ENCODE data around the gene PIK3C2G. TPM values are rescaled to one million over a fixed set of nuclear protein-coding genes. Genes with fewer than 3 reads are reported as not detected.
A peak's percentile ranks its signal among the peaks of the same experiment; 100 is the strongest.

Gene PIK3C2G
- total RNA-seq, 2 donors from 2014 or later = 2.9 to 13.5 TPM

DNA sequence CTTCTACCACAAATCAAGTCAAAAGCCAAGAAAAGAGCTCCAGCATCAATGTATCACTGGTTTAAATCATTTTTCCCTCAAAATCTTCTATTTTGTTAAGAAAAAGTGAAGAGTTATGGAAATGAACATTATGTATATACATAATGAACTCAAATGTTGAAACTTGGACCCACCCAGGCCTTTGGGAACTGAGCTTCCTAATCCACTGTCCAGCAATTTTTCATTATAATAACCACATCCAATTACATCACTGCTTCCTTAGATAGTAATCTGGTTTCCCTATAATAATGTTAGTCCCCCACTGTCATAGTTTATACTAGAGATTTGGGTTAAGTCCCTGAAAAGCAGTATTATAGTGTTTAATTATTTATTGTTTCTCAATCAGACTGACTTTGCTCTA lies 170.9 kb downstream of the PIK3C2G start:
- peaks cover 8% of the 10 kb centered on the region for H3K4me1 ChIP-seq
- ATAC-seq (no peak), DNase-seq (no peak)
- no peak overlapping the region for H3K4me3 ChIP-seq
- no peaks in the 10 kb centered on the region for H3K27me3 ChIP-seq
- no peaks in the 10 kb centered on the region for H3K36me3 ChIP-seq (replicated peaks in 1 of 2; ENCODE audit: insufficient read depth in 1 of 2, low read depth in 2 of 2)
- H3K27ac ChIP-seq = no peak overlapping the region
- no peaks in the 10 kb centered on the region for H3K9me3 ChIP-seq
- intact Hi-C loops (cut with DNase I) = no loop called here
- TF ChIP-seq, protein P1, sequence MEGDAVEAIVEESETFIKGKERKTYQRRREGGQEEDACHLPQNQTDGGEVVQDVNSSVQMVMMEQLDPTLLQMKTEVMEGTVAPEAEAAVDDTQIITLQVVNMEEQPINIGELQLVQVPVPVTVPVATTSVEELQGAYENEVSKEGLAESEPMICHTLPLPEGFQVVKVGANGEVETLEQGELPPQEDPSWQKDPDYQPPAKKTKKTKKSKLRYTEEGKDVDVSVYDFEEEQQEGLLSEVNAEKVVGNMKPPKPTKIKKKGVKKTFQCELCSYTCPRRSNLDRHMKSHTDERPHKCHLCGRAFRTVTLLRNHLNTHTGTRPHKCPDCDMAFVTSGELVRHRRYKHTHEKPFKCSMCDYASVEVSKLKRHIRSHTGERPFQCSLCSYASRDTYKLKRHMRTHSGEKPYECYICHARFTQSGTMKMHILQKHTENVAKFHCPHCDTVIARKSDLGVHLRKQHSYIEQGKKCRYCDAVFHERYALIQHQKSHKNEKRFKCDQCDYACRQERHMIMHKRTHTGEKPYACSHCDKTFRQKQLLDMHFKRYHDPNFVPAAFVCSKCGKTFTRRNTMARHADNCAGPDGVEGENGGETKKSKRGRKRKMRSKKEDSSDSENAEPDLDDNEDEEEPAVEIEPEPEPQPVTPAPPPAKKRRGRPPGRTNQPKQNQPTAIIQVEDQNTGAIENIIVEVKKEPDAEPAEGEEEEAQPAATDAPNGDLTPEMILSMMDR (IDR thresholded peaks at IDR 0.05) = no peak
- no peak for TF ChIP-seq POLR2A (IDR thresholded peaks at IDR 0.05)

DNA sequence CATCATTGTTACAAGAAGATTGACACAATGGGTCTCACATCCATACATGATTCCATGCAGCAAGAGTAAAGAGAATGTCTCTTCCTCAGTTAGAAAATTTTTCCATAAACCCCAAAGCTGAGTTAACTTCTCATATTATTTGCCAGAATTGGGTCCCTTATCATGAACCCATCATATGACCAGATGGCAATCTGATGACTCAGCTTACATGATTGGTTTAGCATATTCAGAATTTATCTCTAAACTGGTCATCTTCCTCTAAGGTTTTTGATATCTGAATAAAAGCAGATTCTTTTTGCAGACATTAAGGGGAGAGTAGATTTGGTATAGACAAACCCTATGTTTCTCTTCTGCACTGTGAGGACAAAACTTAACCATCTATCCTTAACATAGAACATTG lies 174.9 kb downstream of the PIK3C2G start:
- Histone ChIP-seq H3K4me1 (no peaks in the 10 kb centered on the region), H3K27me3 (no peaks in the 10 kb centered on the region)
- DNase-seq = no peak

DNA sequence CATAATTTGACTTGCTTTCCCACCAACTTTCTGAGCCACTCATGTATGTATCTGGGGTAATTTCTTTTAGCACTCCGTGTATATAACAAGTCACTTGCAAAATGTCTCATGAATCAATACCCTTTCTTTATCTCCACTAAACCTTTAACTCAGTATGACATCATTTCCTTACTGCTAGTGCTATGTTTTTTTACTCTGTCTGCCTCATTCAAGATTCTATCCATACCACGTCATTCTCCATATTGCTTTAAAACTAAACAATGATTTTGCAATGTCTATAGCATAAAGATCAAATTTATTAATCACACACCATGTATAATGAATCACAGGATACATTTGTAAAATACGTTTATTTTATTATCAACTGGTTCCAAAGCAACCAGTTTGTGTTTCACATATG lies 178.2 kb downstream of the PIK3C2G start:
- no peaks in the 10 kb centered on the region for H3K4me1 ChIP-seq
- no peaks in the 10 kb centered on the region for H3K36me3 ChIP-seq (replicated peaks in 1 of 2; ENCODE audit: insufficient read depth in 1 of 2, low read depth in 2 of 2)
- TF ChIP-seq, protein P1 (IDR thresholded peaks at IDR 0.05) = no peak
- TF ChIP-seq POLR2A (IDR thresholded peaks at IDR 0.05) = no peak
- DNase-seq = no peak
- H3K4me3 ChIP-seq = no peak overlapping the region
- no peaks in the 10 kb centered on the region for H3K9me3 ChIP-seq
- intact Hi-C loops (cut with DNase I) = no loop called here
- 67% methylated on average over 3 of the region's 3 CpGs for WGBS, 2 donors
- no peak overlapping the region for H3K27ac ChIP-seq
- ATAC-seq = no peak
- no peaks in the 10 kb centered on the region for H3K27me3 ChIP-seq

More for the DNA sequence above, 174.9 kb downstream of the PIK3C2G start:
- intact Hi-C loops (cut with DNase I) = no loop called here
- no peak for ATAC-seq
- no peak for TF ChIP-seq POLR2A (IDR thresholded peaks at IDR 0.05)
- TF ChIP-seq, protein P1 (IDR thresholded peaks at IDR 0.05) = no peak
- no peaks in the 10 kb centered on the region for H3K36me3 ChIP-seq (replicated peaks in 1 of 2; ENCODE audit: insufficient read depth in 1 of 2, low read depth in 2 of 2)
- H3K27ac ChIP-seq = no peak overlapping the region
- H3K4me3 ChIP-seq = no peak overlapping the region
- H3K9me3 ChIP-seq = no peaks in the 10 kb centered on the region

DNA sequence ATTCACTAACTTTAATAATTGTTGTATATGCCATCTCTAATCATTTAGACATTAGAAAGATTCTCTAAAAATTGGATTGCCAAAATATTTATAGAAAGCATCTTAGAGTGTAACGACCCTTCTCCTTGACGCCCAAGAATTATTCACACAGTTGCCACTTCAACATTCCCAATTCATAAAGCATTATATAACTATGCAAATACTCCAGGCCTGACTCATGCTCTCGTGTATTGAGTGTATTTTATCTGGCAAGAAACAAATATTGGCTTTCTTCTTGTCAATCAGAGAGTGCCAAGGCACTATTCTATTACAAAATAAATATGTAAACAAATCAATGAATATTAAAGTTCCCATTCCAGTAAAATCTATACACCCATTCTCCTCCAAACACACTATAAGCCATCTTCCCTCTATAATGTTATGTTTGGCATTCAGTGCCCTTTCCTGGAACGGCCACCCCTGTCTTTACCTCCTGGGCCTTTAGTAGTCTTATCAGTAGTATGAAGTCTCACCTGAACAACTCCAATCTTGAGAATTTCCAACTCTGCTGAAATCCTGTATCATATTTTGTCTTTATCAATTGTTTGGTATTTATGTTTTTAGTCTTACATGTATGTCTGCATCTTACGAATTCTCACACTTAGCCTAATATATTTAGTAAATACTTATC lies 182.6 kb downstream of the PIK3C2G start:
- ATAC-seq = peak; percentile 71

More for the DNA sequence above, 182.6 kb downstream of the PIK3C2G start:
- TF ChIP-seq, protein P1 (IDR thresholded peaks at IDR 0.05) = no peak
- no peak for TF ChIP-seq POLR2A (IDR thresholded peaks at IDR 0.05)
- no peak overlapping the region for H3K4me3 ChIP-seq
- no peaks in the 10 kb centered on the region for H3K36me3 ChIP-seq (replicated peaks in 1 of 2; ENCODE audit: insufficient read depth in 1 of 2, low read depth in 2 of 2)
- no peak overlapping the region for H3K27ac ChIP-seq
- DNase-seq = peak in 2 of 4 donors; percentile 4 to 23
- no peaks in the 10 kb centered on the region for H3K4me1 ChIP-seq
- no peaks in the 10 kb centered on the region for H3K27me3 ChIP-seq
- 36 to 40% methylated on average over 5 of the region's 5 CpGs for WGBS, 2 donors
- no peaks in the 10 kb centered on the region for H3K9me3 ChIP-seq
- intact Hi-C loops (cut with DNase I) = no loop called here
